Cerebellar nuclear complex (tissue), 1 donor: ENCODE data around the gene TNNT3.

Source experiments
- DNase-seq, 2 experiments: peaks; one replicate each; lab custom pipeline; 2025; lab: John Stamatoyannopoulos, UW

The TNNT3 gene

DNA sequence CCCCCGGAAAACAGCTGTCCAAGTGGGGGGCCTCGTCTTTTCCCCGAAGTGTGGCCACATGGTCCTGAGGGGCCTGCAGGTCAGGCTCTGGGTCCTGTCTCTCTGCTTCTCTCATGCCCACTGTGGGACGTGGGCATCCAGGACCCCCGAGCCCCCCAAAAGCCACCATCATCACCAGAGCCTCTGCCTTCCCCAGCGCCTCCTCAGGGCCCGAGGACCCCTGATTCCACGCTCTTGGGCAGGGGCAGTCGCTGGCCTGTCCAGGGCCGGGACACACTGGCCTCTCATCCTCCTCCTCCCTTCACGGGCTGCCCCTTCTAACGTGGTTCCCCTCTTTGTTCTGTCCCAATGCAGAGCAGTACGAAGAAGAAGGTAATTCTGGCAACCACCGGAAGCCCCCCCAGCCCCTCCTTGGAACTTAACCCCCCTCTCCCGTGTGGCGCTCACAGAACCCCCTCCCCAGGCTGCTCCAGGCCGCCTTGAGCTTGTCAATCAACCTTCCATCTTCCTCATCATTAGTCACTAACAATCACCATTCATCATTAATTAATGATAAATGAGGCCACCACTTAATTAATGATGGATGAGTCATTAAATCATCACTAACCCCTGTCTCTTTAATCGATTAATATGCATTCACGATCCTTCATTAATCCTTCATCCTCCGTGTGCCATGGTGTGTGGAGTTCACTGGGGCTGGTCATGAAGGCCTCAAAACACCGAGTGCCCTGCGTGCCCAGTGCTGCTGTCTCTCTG is 3.9 kb downstream of the TNNT3 start:
- no peak for DNase-seq

DNA sequence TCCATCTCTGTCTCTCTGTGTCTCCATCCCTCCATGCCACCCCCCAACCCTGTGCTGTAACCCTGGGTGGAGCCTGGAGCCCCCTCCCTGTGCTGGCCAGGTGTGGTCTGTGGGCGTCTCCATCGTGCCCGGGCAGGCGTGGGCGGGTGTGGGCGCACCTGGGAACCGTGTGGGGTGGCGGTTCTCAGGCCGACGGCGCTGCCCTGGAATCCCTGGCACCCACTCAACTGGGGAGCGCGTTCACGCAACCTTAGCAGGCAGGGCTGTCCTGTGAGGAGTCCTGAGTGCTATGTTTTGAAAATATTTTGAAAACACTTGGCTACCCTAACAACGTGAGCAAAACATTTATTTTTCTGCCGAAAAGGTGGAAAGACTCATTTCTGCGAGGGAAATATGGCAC is 4.7 kb downstream of the TNNT3 start:
- DNase-seq = no peak

- no peak for DNase-seq
Observed at GRCh38 chr11:1924646-1925372, 5.3 kb downstream of the TNNT3 start.

DNA sequence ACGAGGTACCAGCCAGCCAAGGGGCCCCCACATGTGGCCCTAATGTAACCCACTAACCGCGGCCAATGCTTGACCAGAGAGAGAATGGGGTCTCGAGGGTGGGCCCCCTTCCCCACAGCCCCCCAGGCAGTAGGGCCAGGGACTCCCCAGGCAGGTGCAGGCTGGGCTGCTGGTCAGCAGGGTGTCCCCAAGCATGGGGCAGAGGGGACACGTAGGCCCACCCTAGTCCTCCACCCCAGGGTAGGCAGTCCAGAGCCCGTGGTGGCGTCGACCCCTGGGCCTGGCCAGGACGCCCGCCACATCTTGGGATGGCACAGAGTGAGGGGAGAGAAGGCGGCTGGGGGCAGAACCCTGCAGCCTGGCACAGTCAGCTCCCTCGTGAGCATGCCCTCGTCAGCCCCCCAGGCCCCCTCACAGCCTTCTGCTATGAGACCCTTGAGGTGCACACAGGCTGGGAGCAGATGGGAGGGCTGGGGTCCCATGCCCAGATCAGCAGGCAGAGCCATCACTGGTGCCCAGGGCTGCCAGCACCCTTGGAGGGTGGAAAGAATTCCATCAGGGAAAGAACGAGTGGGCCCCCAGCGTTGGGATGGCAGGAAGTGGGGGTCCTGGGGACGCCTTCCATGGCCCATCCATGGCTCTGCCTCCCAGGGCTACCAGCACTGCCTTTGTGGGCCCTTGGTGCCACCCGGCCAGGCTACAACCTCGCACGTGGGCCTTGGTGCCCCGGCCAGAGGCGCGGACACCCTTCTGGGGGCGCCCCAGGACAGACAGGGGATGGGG is 6.1 kb downstream of the TNNT3 start:
- DNase-seq = no peak

DNA sequence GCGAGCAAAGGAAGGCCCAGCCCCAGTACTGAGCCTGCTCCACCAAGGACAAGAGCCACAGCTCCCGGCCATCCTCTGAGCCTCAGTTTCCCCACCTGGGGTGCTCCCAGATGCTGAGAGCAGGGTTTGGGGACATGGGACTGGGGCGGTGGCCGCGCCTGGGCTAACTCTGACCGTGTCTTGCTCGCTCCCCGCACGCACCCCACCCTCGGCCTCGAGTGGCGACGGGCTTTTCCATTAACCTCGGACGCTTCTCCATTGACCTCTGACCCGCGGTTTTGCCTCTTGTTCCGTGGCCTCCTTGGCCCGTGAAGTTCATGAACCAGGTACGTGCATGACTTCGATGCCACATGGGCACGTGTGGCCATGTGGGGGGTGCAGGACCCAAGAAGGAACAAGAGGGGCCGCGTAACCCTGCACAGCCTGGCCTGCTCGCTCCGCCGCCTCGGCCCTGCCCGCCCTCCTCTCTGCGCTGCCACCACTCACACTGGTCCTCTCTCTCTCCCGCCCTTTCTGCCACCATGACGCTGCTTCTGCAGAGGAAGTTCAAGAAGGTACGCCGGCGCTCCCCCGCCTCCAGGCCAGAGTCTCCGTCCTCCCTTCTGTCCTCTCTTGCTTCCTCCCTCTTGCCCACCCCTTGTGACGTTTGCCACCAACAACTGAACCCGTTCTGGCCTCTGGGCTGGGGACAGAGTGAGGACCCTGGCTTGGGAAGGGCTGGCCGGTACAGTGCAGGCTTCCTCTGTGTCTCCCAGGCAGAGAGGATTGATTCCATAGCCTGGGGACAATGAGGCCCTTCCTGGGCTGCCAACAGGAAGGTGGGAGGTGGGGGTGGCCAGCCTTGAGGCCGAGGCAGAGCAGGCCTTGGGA is 6.9 kb downstream of the TNNT3 start:
- DNase-seq = no peak

DNA sequence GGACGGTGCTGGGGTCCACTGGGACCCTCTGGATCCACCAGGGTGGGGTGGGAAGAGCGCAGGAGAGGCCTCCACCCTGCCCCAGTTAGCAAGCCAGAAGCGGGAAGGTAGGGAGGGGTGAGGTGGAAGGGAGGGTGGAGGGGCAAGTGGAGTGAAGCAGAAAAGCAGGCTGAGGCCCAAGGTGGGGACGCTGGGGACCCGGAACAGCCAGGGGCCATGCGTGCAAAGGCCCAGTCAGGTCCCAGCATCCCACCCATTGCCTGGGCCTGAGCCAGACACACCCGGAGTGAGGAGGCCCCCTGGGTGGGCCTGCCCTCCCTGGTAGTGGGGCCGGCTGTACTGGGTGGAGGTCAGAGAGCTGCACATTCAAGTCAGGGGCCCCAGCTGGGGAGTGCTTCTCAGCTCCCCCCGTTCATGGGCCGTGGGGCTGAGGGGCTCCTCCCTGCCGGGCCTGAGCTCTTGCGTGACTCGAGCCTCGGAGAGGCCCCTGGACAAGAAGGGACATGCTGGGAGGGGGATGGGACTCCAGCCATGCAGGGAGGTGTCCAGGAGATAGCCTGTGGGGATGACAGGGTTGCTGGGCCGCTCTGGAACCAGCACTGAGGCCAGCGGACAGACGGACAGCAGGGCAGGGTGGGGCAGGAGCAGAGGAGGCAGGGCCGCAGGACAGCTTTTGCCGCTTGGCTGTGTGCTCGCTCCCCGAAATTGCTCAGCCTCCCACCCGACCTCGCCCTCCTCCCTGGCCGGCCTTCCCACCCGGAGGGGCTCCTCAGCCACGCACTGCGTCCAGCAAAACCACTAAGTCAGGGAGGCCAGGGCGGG is 7.7 kb downstream of the TNNT3 start:
- DNase-seq = no peak

DNA sequence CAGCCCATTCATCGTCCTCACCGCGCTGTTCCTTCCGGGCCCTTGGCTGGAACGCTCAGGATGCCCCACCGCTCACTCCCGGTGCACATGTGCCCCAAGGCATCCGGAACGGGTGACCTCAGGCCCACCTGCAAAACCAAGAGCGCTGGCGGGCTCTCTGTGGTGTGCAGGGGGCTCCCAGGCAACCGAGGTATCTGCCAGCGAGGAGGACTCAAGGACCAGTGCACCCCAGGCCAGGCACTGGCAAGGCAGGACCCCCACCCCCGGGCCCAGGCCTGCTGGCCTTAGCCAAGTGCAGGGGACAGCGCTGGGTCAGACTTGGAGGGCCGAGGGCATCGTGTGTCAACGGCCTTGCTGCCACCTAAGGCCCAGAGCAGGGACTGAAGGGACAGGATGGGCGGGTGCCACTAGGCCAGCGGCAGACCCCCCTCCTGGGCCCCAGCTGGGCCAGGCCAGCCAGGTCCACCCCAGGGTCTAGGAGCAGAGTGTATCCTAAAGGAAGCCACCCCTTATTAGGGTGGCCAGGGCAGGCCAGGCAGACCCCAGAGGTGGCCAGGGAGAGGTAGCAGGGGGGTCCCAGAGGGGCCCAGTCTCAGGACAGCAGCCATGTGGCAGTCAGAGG is 8.5 kb downstream of the TNNT3 start:
- no peak for DNase-seq

DNA sequence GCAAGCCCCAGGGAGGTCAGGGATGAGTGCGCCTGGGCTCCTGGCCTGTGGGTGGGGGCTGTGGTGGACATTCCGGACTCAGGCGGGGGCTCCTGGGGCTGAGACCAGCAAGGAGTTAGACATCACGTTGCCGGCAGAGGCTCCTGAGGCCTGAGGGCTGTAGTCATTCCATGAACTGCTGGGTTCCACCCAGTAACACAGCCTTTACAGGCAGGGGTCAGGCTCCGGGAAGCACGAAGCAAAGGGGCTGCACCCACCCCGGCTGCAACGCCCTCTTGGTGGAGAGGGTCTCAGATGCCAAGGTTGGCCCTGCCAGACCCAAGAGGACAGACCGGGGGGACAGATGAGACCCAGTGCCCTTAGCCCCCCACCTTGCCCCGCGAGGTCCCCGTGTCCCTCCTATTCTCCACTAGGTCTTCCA is 9.0 kb downstream of the TNNT3 start:
- no peak for DNase-seq

DNA sequence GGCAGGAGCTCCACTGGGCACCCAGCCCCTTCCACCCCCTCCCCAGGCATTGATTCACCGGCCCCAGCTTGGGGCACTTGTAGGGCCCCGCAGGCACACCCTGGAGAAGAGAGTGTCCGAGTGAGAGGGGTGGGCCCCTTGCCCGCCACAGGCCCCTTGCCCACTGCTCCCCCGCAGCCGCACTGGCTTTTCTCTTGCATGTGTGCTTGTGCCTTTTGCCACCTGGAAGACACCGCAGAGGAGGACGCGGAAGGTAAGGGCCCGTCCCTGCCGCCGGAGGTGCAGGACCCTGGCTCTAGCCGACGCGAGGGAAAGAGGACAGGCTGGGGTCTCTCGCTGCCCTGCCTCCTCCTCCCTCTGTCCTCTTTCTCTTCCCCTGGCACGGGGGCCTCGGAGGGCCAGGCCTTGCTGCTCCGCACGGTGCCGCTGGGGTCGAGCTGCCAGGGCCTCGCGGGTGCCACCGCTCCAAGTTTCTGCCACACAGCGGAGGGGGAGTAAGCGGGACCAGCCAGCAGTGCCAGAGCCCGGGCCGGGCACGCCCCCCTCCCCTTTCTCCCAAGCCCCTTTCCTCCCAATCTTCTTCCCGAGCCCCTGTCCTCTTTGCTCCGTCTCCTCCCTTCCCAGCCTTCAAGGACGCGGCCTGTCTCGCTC is 9.5 kb downstream of the TNNT3 start:
- no peak for DNase-seq

- no peak for DNase-seq
Observed at GRCh38 chr11:1929621-1930461, 10.3 kb downstream of the TNNT3 start.

- DNase-seq = no peak
Observed at GRCh38 chr11:1930462-1930830, 10.9 kb downstream of the TNNT3 start.

DNA sequence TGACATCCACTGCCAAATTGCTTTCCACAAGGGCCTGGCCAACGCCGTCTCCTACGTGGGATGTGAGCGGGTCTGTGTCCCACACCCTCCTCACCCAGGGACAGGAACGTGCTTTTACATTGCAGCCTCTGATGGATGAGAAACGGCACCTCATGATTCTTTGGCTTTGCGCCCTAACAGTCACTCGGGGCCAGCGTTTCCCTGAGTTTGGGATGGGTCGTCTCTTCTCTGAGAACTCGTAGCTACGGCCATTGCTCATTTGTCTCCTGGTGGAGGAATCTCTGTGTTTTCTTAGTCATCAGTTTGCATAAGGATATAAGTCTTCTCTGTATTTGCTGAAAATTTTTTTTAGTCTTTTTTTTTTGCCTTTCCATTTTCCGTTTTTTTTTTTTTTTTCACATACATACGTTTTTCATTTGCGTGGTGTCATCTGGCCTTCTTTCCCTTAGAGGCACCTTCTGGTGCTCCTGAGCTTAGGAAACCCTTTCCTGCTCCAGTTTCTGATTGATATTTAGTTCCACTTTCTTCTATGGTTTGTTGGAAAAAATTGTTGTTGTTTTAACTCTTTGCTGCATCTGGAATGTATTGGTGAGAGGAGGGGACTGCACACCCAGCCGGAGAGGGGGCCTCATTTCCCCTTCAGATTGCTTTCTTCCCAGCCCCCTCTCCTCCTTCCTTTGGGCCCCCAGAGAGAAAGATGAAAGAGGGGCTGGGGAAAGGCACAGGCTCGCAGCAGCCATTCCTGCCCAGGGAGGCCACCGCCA is 12.0 kb downstream of the TNNT3 start:
- DNase-seq = no peak

GRCh38 chr11:1932105-1932480 is 12.6 kb downstream of the TNNT3 start:
- no peak for DNase-seq

DNA sequence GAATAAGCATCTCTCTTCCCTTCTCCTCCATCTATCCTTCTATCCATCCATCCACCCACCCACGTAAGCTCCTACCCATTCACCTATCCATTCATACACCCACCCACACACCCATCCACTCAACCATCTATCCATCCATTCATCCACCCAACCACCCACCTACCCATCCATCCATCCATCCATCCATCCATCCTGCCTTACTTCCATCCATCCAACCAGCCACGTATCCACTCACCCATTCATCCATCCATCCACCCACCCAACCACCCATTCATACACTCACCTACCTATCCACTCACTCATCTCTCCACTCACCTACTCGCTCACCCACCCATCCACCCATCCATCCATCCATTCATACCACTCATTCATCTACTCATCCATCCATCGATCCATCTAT is 13.2 kb downstream of the TNNT3 start:
- DNase-seq = no peak

- DNase-seq = no peak
Observed at GRCh38 chr11:1933416-1934334, 14.2 kb downstream of the TNNT3 start.

GRCh38 chr11:1934335-1935155 is 15.0 kb downstream of the TNNT3 start:
- DNase-seq = no peak
